AG04450 (cell line): ENCODE results near the gene STAT3. TPM values are rescaled to one million over a fixed set of nuclear protein-coding genes. Genes with fewer than 3 reads are reported as not detected.

ENCODE experiments used
- CTCF ChIA-PET: fragments of 300-600, 350-600 bp; formaldehyde crosslinking; extraction: SDS; loops from one replicate; lab custom pipeline; 2022; ENCODE audit warnings: antibody characterized with exemption, inconsistent platforms; lab: Charles Lee
- POLR2A ChIA-PET: fragments of 350-600 bp; formaldehyde crosslinking; extraction: SDS; loops from one replicate; lab custom pipeline; 2021; ENCODE audit warnings: antibody characterized with exemption, inconsistent platforms; lab: Yijun Ruan, JAX
- DNase-seq: peaks from one replicate; pipeline ENCODE4 v3.0.0-alpha.2; 2011; ENCODE audit warnings: low read depth, low spot score
- H3K27ac ChIP-seq: one replicate; pipeline ENCODE4 v1.5.1; 2012; ENCODE audit warnings: low read depth, low read length, control low read depth
- H3K27me3 ChIP-seq: one replicate; pipeline ENCODE4 v1.6.0; 2012; ENCODE audit warnings: low read length; ENCODE audit not compliant: control insufficient read depth, insufficient read depth
- H3K4me3 ChIP-seq: 2 replicates; pipeline ENCODE4 v1.5.1; 2011; ENCODE audit warnings: mild to moderate bottlenecking, low read depth, low read length, control low read depth
- H3K9me3 ChIP-seq: 2 replicates; pipeline ENCODE4 v1.5.1; 2012; ENCODE audit warnings: low read length; ENCODE audit not compliant: control insufficient read depth, insufficient read depth
- polyA minus RNA-seq: library from RNA; depleted of rRNA, polyadenylated mRNA; stranded (reverse); fragments of >200 nt; gene quantifications from 2 replicates; pipeline ENCODE4 v1.2.3, GENCODE V29; 2011; rRNA and poly(A)+ RNA removed
- polyA plus RNA-seq: library from polyadenylated mRNA; depleted of rRNA; stranded (reverse); fragments of >200 nt; gene quantifications from 2 replicates; pipeline ENCODE4 v1.2.3, GENCODE V29; 2011; rRNA removed
- TF ChIP-seq, protein P1 (sequence below): IDR thresholded peaks from 2 replicates; pipeline ENCODE4 v1.5.1; 2011; ENCODE audit warnings: low read depth, low read length, control low read depth, inconsistent platforms

STAT3 gene
- polyA plus RNA-seq = 77.1 and 83.4 TPM in 2 replicates
- 144 and 161 TPM in 2 replicates for polyA minus RNA-seq

DNA sequence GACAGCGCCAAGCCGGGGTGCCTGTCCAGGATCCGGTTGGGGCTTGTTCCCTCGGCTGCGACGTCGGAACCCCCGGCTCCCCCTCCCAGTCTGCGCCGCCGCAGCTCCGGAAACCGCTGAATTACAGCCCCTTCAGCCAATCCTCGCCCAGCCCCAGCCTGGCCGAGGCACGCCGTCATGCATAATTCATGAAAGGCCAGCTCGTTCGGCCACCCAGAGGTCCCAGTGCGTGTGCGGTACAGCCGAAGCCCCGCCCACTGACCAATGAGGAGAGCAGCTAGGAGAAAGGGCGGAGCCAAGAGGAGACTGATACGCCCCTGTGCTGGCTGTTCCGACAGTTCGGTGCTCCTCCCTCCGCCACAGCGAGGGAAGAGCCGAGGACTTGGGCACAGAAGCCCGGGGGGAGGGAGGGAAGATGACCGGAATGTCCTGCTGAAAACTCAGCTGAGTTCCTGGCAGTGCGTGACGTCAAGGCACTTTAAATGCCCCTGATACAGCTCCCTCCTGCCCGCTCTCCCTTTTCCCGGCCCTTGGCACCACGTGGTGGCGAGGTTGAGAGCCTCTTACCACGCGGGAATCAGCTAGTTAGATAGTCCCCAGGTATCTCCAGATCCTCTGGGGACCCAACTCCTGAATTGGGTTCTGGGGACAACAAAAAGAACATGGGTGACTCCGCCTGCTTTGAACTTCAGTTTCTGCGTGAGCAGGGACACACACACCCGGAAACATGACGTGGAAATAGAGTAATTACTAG, at the start of gene STAT3:
TSS of gene STAT3 (minus strand) at position 62 of the 754 bp plus-strand sequence. CDS start 39,926 bp downstream, outside the sequence.
- Histone ChIP-seq H3K27me3 (no peaks in the 10 kb centered on the region), H3K27ac (peak within 1 kb of the TSS; percentile 98), H3K9me3 (peaks cover 4% of the 10 kb centered on the region; the same call in 1 of the 2 replicates), H3K4me3 (peak within 1 kb of the TSS; percentile 91)
- TF ChIP-seq, protein P1, sequence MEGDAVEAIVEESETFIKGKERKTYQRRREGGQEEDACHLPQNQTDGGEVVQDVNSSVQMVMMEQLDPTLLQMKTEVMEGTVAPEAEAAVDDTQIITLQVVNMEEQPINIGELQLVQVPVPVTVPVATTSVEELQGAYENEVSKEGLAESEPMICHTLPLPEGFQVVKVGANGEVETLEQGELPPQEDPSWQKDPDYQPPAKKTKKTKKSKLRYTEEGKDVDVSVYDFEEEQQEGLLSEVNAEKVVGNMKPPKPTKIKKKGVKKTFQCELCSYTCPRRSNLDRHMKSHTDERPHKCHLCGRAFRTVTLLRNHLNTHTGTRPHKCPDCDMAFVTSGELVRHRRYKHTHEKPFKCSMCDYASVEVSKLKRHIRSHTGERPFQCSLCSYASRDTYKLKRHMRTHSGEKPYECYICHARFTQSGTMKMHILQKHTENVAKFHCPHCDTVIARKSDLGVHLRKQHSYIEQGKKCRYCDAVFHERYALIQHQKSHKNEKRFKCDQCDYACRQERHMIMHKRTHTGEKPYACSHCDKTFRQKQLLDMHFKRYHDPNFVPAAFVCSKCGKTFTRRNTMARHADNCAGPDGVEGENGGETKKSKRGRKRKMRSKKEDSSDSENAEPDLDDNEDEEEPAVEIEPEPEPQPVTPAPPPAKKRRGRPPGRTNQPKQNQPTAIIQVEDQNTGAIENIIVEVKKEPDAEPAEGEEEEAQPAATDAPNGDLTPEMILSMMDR = no peak
- DNase-seq = peak; percentile 99
- ChIA-PET POLR2A (interaction anchor here (0.6 to 2.6 kb wide), 16 partner anchors 10 to 132 kb away, joined by 3 to 25 read pairs (median 4); partner anchors contain the start of gene CAVIN1), CTCF (interaction anchor here (0.5 to 1.5 kb wide), 10 partner anchors 10 to 139 kb away, joined by 3 to 6 read pairs (median 4); no protein-coding TSS in a partner anchor)

DNA sequence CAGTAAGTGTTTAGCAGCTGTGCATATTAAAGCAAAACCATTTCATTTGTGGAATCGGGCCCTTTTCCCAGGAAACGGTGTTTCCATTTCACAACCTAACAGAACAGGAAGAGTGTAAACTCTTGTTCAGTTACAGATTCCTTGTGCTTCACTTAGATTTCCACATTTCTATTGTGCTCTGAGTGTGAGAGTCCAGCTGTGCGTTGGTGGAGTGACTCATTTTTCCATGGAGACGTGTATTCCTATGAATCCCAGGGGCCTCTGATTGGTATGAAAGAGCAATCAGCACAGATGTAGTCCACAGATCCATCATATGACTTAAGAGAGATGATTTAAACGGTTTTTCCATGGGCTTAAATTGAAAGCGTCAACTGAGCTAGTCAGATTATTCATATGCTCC, 48.1 kb upstream of the STAT3 start:
- ChIA-PET POLR2A (interaction anchor here (0.7 to 1.4 kb wide), 3 partner anchors 8 to 84 kb away, joined by 3 to 20 read pairs (median 3); partner anchors contain the start of gene CAVIN1), CTCF (interaction anchor here (0.7 to 2.0 kb wide), 3 partner anchors 30 to 214 kb away, joined by 3 to 8 read pairs (median 3); no protein-coding TSS in a partner anchor)
- no peak overlapping the region; the same call in 1 of the 2 replicates for H3K4me3 ChIP-seq
- H3K27me3 ChIP-seq = no peaks in the 10 kb centered on the region
- TF ChIP-seq, protein P1 = no peak
- H3K27ac ChIP-seq = peak overlapping the region; percentile 93
- DNase-seq = peak; percentile 94
- no peaks in the 10 kb centered on the region for H3K9me3 ChIP-seq

DNA sequence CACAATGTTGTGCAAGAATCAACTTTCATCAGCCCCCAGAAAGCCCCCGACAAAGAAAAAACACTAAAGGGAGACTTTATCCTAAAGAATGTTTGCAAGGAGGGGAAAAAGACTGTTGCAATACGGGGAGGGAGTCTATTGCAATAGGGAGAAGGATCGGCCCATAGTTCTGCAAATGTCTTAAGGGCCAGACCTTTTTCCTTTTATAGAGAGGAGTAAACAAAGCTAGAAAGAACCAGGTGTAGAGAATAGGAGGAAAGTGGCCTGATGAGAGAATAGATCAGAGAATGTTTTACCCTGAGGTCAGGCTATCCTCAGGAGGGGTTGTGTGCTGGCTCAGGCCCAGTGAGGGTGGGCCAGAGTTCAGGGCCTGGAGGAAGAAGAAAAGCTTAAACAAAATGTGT, 43.5 kb upstream of the STAT3 start:
- TF ChIP-seq, protein P1 = no peak
- Histone ChIP-seq H3K4me3 (no peak overlapping the region), H3K27ac (peak overlapping the region; percentile 31), H3K9me3 (no peaks in the 10 kb centered on the region), H3K27me3 (no peaks in the 10 kb centered on the region)
- no peak for DNase-seq
- ChIA-PET POLR2A (interaction anchor here (1.4 kb wide), 2 partner anchors 8 to 88 kb away, joined by 5 to 7 read pairs; partner anchors contain the start of gene CAVIN1), CTCF (interaction anchor here (0.7 to 1.4 kb wide), 4 partner anchors 9 to 209 kb away, joined by 3 to 6 read pairs (median 6); partner anchors contain the start of gene CAVIN1)

DNA sequence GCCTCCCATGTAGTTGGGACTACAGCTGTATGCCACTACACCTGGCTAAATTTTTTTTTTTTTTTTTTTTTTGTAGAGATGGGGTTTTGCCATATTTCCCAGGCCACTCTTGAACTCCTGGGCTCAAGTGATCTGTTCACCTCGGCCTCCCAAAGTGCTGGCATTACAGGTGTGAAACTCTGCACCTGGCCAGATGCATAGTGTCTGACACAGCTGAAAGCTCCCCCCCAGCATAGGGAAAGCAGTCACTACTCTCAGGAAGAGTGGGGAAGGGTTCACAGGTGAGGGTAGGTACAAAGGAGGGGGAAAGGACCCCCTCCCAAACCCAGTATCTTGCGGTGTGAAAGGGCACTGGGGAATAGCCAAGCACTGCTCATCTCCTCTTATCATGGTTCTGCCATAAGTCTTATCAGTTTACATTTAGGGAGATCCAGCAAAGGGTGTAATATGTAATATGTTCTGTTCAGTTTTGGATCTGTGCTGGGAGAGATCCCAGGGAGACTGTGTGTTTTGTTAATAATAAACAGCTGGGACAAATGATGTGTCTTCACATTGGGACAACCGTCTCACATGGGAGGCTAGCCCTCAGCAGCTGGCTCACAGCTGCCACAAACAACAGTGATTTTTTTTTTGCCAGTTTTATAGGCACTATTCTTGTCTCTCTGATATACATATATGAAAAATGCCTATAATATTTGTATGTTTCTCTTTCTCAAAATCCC, 41.6 kb upstream of the STAT3 start:
- H3K9me3 ChIP-seq = no peaks in the 10 kb centered on the region
- no peak overlapping the region for H3K4me3 ChIP-seq
- H3K27me3 ChIP-seq = no peaks in the 10 kb centered on the region
- no peak overlapping the region for H3K27ac ChIP-seq
- CTCF ChIA-PET = interaction anchor here (2.7 kb wide), 1 partner anchor 88 kb away, joined by 8 read pairs; no protein-coding TSS in a partner anchor
- DNase-seq = no peak
- POLR2A ChIA-PET = no interaction called here
- TF ChIP-seq, protein P1 = no peak
